ENCODE results near the gene AHI1. TPM values are rescaled to one million over a fixed set of nuclear protein-coding genes. Genes with fewer than 3 reads are reported as not detected.

Gene AHI1
- polyA plus RNA-seq, 1 donor (not counting 4 experiments of a cell fraction or from before 2014, with no cell fraction given): 7.0 TPM

DNA sequence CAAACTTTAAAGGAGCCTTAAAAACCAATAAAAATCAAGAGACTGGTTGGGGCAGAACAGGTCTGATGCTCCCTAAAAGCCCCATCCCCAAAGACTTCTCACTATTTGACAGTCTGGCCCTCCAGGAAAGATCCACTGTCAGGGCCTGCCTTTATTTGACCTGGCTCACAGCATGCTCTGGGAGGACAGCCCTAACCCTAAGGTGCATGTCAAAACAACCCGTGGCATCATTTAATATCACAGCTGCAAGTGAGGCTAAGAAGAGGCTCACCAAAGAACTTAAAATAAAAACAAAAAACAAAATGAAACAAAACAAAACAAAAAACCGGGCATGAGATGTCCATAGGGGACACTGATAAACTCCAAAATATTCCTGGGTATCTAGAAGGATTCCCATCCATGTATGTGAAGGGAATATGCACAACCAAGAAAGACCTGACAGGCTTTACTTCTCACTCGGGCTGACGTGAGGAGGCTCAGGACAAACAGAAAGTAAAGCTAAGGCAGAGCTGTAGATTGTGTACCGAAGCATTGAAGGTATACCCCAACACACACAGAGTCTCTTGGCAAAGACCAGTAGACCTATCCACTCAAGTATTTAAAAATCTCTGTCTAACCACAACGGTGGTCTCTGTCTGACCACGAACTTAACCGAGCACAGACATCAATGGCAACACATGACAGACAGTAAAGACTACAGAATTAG, 57.3 kb downstream of the AHI1 start:
- no peak overlapping the region for H3K4me2 ChIP-seq (ENCODE audit: control insufficient read depth, extremely low read depth, insufficient read depth, low read depth, low read length)
- TF ChIP-seq CTCF (optimal IDR thresholded peaks at IDR 0.05 in 1 of 3, IDR thresholded peaks at IDR 0.05 in 1 of 3, conservative IDR thresholded peaks at IDR 0.05 in 1 of 3; ENCODE audit: extremely low read depth in 1 of 3, insufficient read depth in 2 of 3, low read length in 3 of 3) (no peak), EZH2 (IDR thresholded peaks at IDR 0.05; ENCODE audit: low read length) (no peak)
- no peaks in the 10 kb centered on the region for H3K36me3 ChIP-seq (ENCODE audit: control insufficient read depth in 2 of 2, extremely low read depth in 1 of 2, insufficient read depth in 2 of 2, low read length in 2 of 2)
- DNase-seq (ENCODE audit: low read depth, low spot score) (no peak), FAIRE-seq (no peak)
- H2AFZ ChIP-seq (ENCODE audit: control insufficient read depth, low read length): no peak overlapping the region
- no peak overlapping the region for H3K27ac ChIP-seq (ENCODE audit: control insufficient read depth, insufficient read depth, low read length)
- no peaks in the 10 kb centered on the region for H3K9me1 ChIP-seq (ENCODE audit: control insufficient read depth, extremely low read depth, insufficient read depth, low read length)
- no peak overlapping the region for H3K9ac ChIP-seq (ENCODE audit: control insufficient read depth, extremely low read depth, insufficient read depth, low read length)
- H3K27me3 ChIP-seq (ENCODE audit: control insufficient read depth, extremely low read depth, insufficient read depth, low read length): no peaks in the 10 kb centered on the region
- H3K4me1 ChIP-seq (ENCODE audit: control insufficient read depth, extremely low read depth, insufficient read depth, low read length): no peaks in the 10 kb centered on the region
- no peak overlapping the region for H3K4me3 ChIP-seq (ENCODE audit: control insufficient read depth in 2 of 3, extremely low read depth in 1 of 3, insufficient read depth in 2 of 3, low read depth in 1 of 3, low read length in 3 of 3)
- no peaks in the 10 kb centered on the region for H3K79me2 ChIP-seq (ENCODE audit: control insufficient read depth, insufficient read depth, low read length)
- H3K9me3 ChIP-seq (ENCODE audit: control insufficient read depth, low read depth, low read length): no peaks in the 10 kb centered on the region
- H4K20me1 ChIP-seq (ENCODE audit: control insufficient read depth, extremely low read depth, insufficient read depth, low read length): no peaks in the 10 kb centered on the region
- dilution Hi-C loops (cut with MboI; ENCODE audit: extremely low pct_ligation_motif_present, low sequenced_read_pairs): no loop called here

DNA sequence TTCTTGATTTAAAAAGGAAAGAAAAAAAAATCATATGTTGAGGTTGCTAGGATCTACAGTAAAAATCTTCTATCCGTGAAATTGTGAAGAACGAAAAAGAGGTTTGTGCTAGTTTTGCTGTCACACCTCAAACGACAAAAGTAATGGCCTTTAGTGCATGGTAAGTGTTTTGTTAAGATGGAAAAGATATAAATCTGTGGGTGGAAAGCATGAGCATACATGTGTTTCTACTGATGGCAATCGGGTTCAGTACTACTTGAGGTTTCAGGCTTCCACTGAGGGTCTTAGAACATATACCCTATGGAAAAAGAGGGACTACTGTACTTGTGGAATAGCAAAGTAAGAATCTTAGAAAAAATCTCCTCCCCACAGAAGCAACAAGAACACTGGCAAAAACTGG, 58.0 kb downstream of the AHI1 start:
- FAIRE-seq (no peak), DNase-seq (ENCODE audit: low read depth, low spot score) (no peak)
- Histone ChIP-seq H3K27me3 (ENCODE audit: control insufficient read depth, extremely low read depth, insufficient read depth, low read length) (no peaks in the 10 kb centered on the region), H3K79me2 (ENCODE audit: control insufficient read depth, insufficient read depth, low read length) (no peaks in the 10 kb centered on the region), H2AFZ (ENCODE audit: control insufficient read depth, low read length) (no peak overlapping the region), H3K36me3 (ENCODE audit: control insufficient read depth in 2 of 2, extremely low read depth in 1 of 2, insufficient read depth in 2 of 2, low read length in 2 of 2) (no peaks in the 10 kb centered on the region), H3K9ac (ENCODE audit: control insufficient read depth, extremely low read depth, insufficient read depth, low read length) (no peak overlapping the region), H3K9me1 (ENCODE audit: control insufficient read depth, extremely low read depth, insufficient read depth, low read length) (no peaks in the 10 kb centered on the region), H3K4me3 (ENCODE audit: control insufficient read depth in 2 of 3, extremely low read depth in 1 of 3, insufficient read depth in 2 of 3, low read depth in 1 of 3, low read length in 3 of 3) (no peak overlapping the region), H3K9me3 (ENCODE audit: control insufficient read depth, low read depth, low read length) (no peaks in the 10 kb centered on the region), H3K4me1 (ENCODE audit: control insufficient read depth, extremely low read depth, insufficient read depth, low read length) (no peaks in the 10 kb centered on the region), H4K20me1 (ENCODE audit: control insufficient read depth, extremely low read depth, insufficient read depth, low read length) (no peaks in the 10 kb centered on the region), H3K27ac (ENCODE audit: control insufficient read depth, insufficient read depth, low read length) (no peak overlapping the region), H3K4me2 (ENCODE audit: control insufficient read depth, extremely low read depth, insufficient read depth, low read depth, low read length) (no peak overlapping the region)
- dilution Hi-C loops (cut with MboI; ENCODE audit: extremely low pct_ligation_motif_present, low sequenced_read_pairs): no loop called here
- TF ChIP-seq CTCF (optimal IDR thresholded peaks at IDR 0.05 in 1 of 3, IDR thresholded peaks at IDR 0.05 in 1 of 3, conservative IDR thresholded peaks at IDR 0.05 in 1 of 3; ENCODE audit: extremely low read depth in 1 of 3, insufficient read depth in 2 of 3, low read length in 3 of 3): no peak
- no peak for TF ChIP-seq EZH2 (IDR thresholded peaks at IDR 0.05; ENCODE audit: low read length)

All from keratinocyte (primary cell).